Measurements from ENCODE around the gene CTNNA2.

DNA sequence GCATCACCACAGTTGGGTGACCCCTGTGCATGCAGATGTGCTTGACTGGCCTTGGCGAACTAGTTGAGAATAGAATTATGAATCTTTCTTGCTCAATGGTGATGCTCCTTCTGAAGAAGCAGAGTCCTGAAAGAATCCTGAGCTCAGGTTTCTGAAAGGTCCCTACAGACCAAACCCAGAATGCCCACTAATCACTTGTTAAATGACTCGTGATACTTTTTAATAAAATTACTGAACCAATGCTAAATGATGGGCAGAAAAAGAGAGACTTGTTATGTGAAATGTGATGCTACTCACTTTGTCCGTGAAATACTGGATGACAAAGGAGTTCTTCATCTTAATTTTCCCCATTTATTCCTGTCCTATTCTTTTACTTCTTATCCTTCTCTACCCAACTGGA is 1055.2 kb downstream of the CTNNA2 start:
- TF ChIP-seq, protein P1, sequence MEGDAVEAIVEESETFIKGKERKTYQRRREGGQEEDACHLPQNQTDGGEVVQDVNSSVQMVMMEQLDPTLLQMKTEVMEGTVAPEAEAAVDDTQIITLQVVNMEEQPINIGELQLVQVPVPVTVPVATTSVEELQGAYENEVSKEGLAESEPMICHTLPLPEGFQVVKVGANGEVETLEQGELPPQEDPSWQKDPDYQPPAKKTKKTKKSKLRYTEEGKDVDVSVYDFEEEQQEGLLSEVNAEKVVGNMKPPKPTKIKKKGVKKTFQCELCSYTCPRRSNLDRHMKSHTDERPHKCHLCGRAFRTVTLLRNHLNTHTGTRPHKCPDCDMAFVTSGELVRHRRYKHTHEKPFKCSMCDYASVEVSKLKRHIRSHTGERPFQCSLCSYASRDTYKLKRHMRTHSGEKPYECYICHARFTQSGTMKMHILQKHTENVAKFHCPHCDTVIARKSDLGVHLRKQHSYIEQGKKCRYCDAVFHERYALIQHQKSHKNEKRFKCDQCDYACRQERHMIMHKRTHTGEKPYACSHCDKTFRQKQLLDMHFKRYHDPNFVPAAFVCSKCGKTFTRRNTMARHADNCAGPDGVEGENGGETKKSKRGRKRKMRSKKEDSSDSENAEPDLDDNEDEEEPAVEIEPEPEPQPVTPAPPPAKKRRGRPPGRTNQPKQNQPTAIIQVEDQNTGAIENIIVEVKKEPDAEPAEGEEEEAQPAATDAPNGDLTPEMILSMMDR (conservative IDR thresholded peaks at IDR 0.05): no peak
- TF ChIP-seq EZH2 (IDR thresholded peaks at IDR 0.05; ENCODE audit: low read depth): no peak

Measured in PC-9 (cell line).